ENCODE data around the gene LNP1.

Gene LNP1

DNA sequence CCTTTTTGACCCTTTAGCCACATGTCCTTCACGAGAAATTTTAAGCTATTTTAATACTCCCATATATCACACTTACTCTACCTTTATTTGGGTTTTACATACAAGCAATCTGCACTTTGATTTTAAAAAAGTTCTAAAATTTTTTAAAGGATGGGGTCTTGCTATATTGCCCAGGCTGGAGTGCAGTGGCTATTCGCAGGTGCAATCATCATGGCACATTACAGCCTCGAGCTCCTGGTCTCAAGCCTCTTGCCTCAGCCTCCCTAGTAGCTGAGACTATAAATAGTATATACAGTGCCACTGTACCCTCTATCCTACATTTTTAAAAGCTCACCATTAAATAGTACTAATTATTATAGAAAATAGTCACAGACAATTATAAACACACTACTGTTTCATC is 36.9 kb upstream of the LNP1 start:
- H2BK12ac ChIP-seq (ENCODE audit: low read length), result no peak overlapping the region
- no peak overlapping the region for H4K12ac ChIP-seq (ENCODE audit: low read depth, low read length)
- H3K4me1 ChIP-seq (ENCODE audit: control insufficient read depth in 1 of 2, insufficient read depth in 2 of 2, low read length in 2 of 2), result no peaks in the 10 kb centered on the region
- no peak overlapping the region for H3K23ac ChIP-seq (ENCODE audit: low read length)
- H3K9ac ChIP-seq (ENCODE audit: low read length), result no peak overlapping the region
- H3K79me2 ChIP-seq (ENCODE audit: control insufficient read depth, insufficient read depth, low read length, poor library complexity), result no peaks in the 10 kb centered on the region
- H3K9me3 ChIP-seq (ENCODE audit: insufficient read depth, low read depth, low read length), result peaks cover 2% of the 10 kb centered on the region
- H3K27ac ChIP-seq (ENCODE audit: low read depth, low read length), result no peak overlapping the region
- no peak overlapping the region for H3K14ac ChIP-seq (ENCODE audit: low read length)
- H3K79me1 ChIP-seq (ENCODE audit: low read length), result no peaks in the 10 kb centered on the region
- no peak overlapping the region for H4K91ac ChIP-seq (ENCODE audit: low read depth, low read length)
- H2AK5ac ChIP-seq (ENCODE audit: low read length), result no peak overlapping the region
- H3K18ac ChIP-seq (ENCODE audit: low read length), result no peak overlapping the region
- H3K4me3 ChIP-seq (ENCODE audit: low read depth, low read length), result no peak overlapping the region
- H3K4me2 ChIP-seq (ENCODE audit: low read length), result no peak overlapping the region
- no peak overlapping the region for H2AFZ ChIP-seq (ENCODE audit: insufficient read depth, low read length, poor library complexity)
- no peak for DNase-seq
- H3K36me3 ChIP-seq (ENCODE audit: control insufficient read depth in 1 of 2, insufficient read depth in 2 of 2, low read length in 2 of 2), result peaks cover 11 to 18% of the 10 kb centered on the region in 2 experiments
- WGBS (ENCODE audit: extremely low coverage, insufficient coverage, insufficient read length), result 100% methylated on average over 1 of the region's 3 CpGs
- no peak overlapping the region for H2BK120ac ChIP-seq (ENCODE audit: insufficient read depth, low read length, poor library complexity)
- no peaks in the 10 kb centered on the region for H3K27me3 ChIP-seq (ENCODE audit: insufficient read depth, low read length)
- no peak overlapping the region for H4K8ac ChIP-seq (ENCODE audit: low read depth, low read length)
- no peak overlapping the region for H3K4ac ChIP-seq (ENCODE audit: low read depth, low read length)
- no peak overlapping the region for H2BK5ac ChIP-seq (ENCODE audit: low read depth, low read length, poor library complexity)

DNA sequence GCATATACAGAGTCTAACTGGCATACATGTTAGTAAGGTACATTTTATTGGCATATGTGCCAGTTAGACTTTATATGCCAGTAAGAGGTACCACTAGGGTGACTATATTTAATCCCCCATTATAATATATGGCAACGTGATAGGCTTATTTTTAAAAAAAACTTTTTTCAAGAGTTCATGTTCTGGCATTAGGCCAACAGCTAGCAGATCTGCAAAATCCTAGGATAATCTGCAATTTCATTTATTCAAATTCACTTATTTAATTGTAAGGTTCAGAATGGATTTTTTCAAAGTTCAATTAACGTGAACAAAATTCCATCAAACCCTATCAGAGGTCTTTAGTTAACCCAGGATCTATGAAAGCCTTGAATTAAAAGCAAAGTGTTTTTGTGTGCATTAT is 34.9 kb upstream of the LNP1 start:
- peaks cover 15 to 22% of the 10 kb centered on the region in 2 experiments for H3K36me3 ChIP-seq (ENCODE audit: control insufficient read depth in 1 of 2, insufficient read depth in 2 of 2, low read length in 2 of 2)
- H3K4ac ChIP-seq (ENCODE audit: low read depth, low read length), result no peak overlapping the region
- H3K4me2 ChIP-seq (ENCODE audit: low read length), result no peak overlapping the region
- no peak overlapping the region for H3K14ac ChIP-seq (ENCODE audit: low read length)
- H2AFZ ChIP-seq (ENCODE audit: insufficient read depth, low read length, poor library complexity), result no peak overlapping the region
- H3K18ac ChIP-seq (ENCODE audit: low read length), result no peak overlapping the region
- H2BK12ac ChIP-seq (ENCODE audit: low read length), result no peak overlapping the region
- H4K91ac ChIP-seq (ENCODE audit: low read depth, low read length), result no peak overlapping the region
- no peak overlapping the region for H4K12ac ChIP-seq (ENCODE audit: low read depth, low read length)
- H3K23ac ChIP-seq (ENCODE audit: low read length), result no peak overlapping the region
- H4K8ac ChIP-seq (ENCODE audit: low read depth, low read length), result no peak overlapping the region
- H3K27ac ChIP-seq (ENCODE audit: low read depth, low read length), result no peak overlapping the region
- no peak overlapping the region for H3K9ac ChIP-seq (ENCODE audit: low read length)
- no peak overlapping the region for H3K4me3 ChIP-seq (ENCODE audit: low read depth, low read length)
- H3K79me1 ChIP-seq (ENCODE audit: low read length), result no peaks in the 10 kb centered on the region
- H2BK120ac ChIP-seq (ENCODE audit: insufficient read depth, low read length, poor library complexity), result no peak overlapping the region
- H3K9me3 ChIP-seq (ENCODE audit: insufficient read depth, low read depth, low read length), result peaks cover 2% of the 10 kb centered on the region
- WGBS (ENCODE audit: extremely low coverage, insufficient coverage, insufficient read length), result no CpG with 5 or more reads among the region's 2 CpGs
- H3K79me2 ChIP-seq (ENCODE audit: control insufficient read depth, insufficient read depth, low read length, poor library complexity), result no peaks in the 10 kb centered on the region
- H3K4me1 ChIP-seq (ENCODE audit: control insufficient read depth in 1 of 2, insufficient read depth in 2 of 2, low read length in 2 of 2), result no peaks in the 10 kb centered on the region
- H2AK5ac ChIP-seq (ENCODE audit: low read length), result no peak overlapping the region
- H3K27me3 ChIP-seq (ENCODE audit: insufficient read depth, low read length), result no peaks in the 10 kb centered on the region
- DNase-seq, result no peak
- no peak overlapping the region for H2BK5ac ChIP-seq (ENCODE audit: low read depth, low read length, poor library complexity)

DNA sequence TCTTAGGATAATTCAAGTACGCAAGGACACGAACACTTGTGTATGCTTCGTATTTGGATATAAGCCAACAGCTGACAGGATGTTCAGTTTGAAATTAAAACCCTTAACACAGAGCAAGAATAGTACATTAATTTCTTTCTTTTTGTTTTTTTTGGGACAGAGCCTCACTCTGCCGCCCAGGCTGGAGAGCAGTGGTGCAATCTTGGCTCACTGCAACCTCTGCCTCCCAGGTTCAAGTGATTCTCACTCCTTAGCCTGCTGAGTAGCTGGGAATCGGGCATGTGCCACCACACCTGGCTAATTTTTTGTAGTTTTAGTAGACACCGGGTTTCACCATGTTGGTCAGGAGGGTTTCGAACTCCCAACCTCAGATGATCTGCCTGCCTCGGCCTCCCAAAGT is 32.9 kb upstream of the LNP1 start:
- no peak overlapping the region for H2AFZ ChIP-seq (ENCODE audit: insufficient read depth, low read length, poor library complexity)
- H3K9me3 ChIP-seq (ENCODE audit: insufficient read depth, low read depth, low read length), result no peaks in the 10 kb centered on the region
- no peak overlapping the region for H4K8ac ChIP-seq (ENCODE audit: low read depth, low read length)
- H3K79me1 ChIP-seq (ENCODE audit: low read length), result no peaks in the 10 kb centered on the region
- H3K23ac ChIP-seq (ENCODE audit: low read length), result no peak overlapping the region
- H3K4me1 ChIP-seq (ENCODE audit: control insufficient read depth in 1 of 2, insufficient read depth in 2 of 2, low read length in 2 of 2), result no peaks in the 10 kb centered on the region
- no peak overlapping the region for H3K4me2 ChIP-seq (ENCODE audit: low read length)
- no peak overlapping the region for H3K18ac ChIP-seq (ENCODE audit: low read length)
- no peak overlapping the region for H3K9ac ChIP-seq (ENCODE audit: low read length)
- WGBS (ENCODE audit: extremely low coverage, insufficient coverage, insufficient read length), result no CpG with 5 or more reads among the region's 8 CpGs
- no peak overlapping the region for H3K4me3 ChIP-seq (ENCODE audit: low read depth, low read length)
- H2BK120ac ChIP-seq (ENCODE audit: insufficient read depth, low read length, poor library complexity), result no peak overlapping the region
- no peak overlapping the region for H3K14ac ChIP-seq (ENCODE audit: low read length)
- H2BK12ac ChIP-seq (ENCODE audit: low read length), result no peak overlapping the region
- no peak overlapping the region for H4K91ac ChIP-seq (ENCODE audit: low read depth, low read length)
- no peaks in the 10 kb centered on the region for H3K79me2 ChIP-seq (ENCODE audit: control insufficient read depth, insufficient read depth, low read length, poor library complexity)
- no peak for DNase-seq
- no peak overlapping the region for H3K4ac ChIP-seq (ENCODE audit: low read depth, low read length)
- H3K36me3 ChIP-seq (ENCODE audit: control insufficient read depth in 1 of 2, insufficient read depth in 2 of 2, low read length in 2 of 2), result peaks cover 15 to 23% of the 10 kb centered on the region in 2 experiments
- no peak overlapping the region for H4K12ac ChIP-seq (ENCODE audit: low read depth, low read length)
- no peak overlapping the region for H3K27ac ChIP-seq (ENCODE audit: low read depth, low read length)
- H2BK5ac ChIP-seq (ENCODE audit: low read depth, low read length, poor library complexity), result no peak overlapping the region
- H3K27me3 ChIP-seq (ENCODE audit: insufficient read depth, low read length), result no peaks in the 10 kb centered on the region
- H2AK5ac ChIP-seq (ENCODE audit: low read length), result no peak overlapping the region

DNA sequence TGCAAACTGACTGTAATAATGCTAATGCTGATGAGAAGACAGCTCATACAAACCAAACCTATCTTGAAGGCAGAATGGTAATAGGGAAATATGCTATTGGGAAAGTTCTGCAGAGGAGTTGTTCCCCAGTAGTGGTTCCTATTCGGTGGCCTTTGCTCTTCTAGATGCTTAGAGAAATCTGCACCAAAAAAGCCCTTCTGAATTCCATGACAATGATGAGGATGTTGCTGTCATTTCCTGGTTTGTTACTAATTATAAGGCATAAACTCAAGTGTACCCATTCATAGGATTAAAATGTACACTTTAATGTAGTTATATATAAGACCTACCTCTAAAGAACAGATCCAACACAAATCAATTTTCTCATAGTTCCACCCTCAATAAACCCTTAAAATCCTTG is 30.6 kb upstream of the LNP1 start:
- WGBS (ENCODE audit: extremely low coverage, insufficient coverage, insufficient read length), result no CpG with 5 or more reads among the region's 1 CpG
- H2AFZ ChIP-seq (ENCODE audit: insufficient read depth, low read length, poor library complexity), result no peak overlapping the region
- H3K27ac ChIP-seq (ENCODE audit: low read depth, low read length), result no peak overlapping the region
- DNase-seq, result no peak
- no peak overlapping the region for H4K8ac ChIP-seq (ENCODE audit: low read depth, low read length)
- no peak overlapping the region for H3K18ac ChIP-seq (ENCODE audit: low read length)
- no peaks in the 10 kb centered on the region for H3K9me3 ChIP-seq (ENCODE audit: insufficient read depth, low read depth, low read length)
- no peak overlapping the region for H2BK120ac ChIP-seq (ENCODE audit: insufficient read depth, low read length, poor library complexity)
- no peaks in the 10 kb centered on the region for H3K79me2 ChIP-seq (ENCODE audit: control insufficient read depth, insufficient read depth, low read length, poor library complexity)
- H2BK5ac ChIP-seq (ENCODE audit: low read depth, low read length, poor library complexity), result no peak overlapping the region
- no peak overlapping the region for H2BK12ac ChIP-seq (ENCODE audit: low read length)
- no peak overlapping the region for H3K4ac ChIP-seq (ENCODE audit: low read depth, low read length)
- H3K23ac ChIP-seq (ENCODE audit: low read length), result no peak overlapping the region
- H2AK5ac ChIP-seq (ENCODE audit: low read length), result no peak overlapping the region
- H4K91ac ChIP-seq (ENCODE audit: low read depth, low read length), result no peak overlapping the region
- H3K4me1 ChIP-seq (ENCODE audit: control insufficient read depth in 1 of 2, insufficient read depth in 2 of 2, low read length in 2 of 2), result no peaks in the 10 kb centered on the region
- H3K36me3 ChIP-seq (ENCODE audit: control insufficient read depth in 1 of 2, insufficient read depth in 2 of 2, low read length in 2 of 2), result peaks cover 15 to 18% of the 10 kb centered on the region in 2 experiments
- H3K27me3 ChIP-seq (ENCODE audit: insufficient read depth, low read length), result no peaks in the 10 kb centered on the region
- H3K9ac ChIP-seq (ENCODE audit: low read length), result no peak overlapping the region
- H3K4me2 ChIP-seq (ENCODE audit: low read length), result no peak overlapping the region
- H4K12ac ChIP-seq (ENCODE audit: low read depth, low read length), result no peak overlapping the region
- H3K79me1 ChIP-seq (ENCODE audit: low read length), result no peaks in the 10 kb centered on the region
- no peak overlapping the region for H3K4me3 ChIP-seq (ENCODE audit: low read depth, low read length)
- H3K14ac ChIP-seq (ENCODE audit: low read length), result no peak overlapping the region
